Coronary artery (tissue), 2 donors: ENCODE measurements around the gene TRIM44.

ENCODE experiments used
- DNase-seq: peaks from one replicate; pipeline ENCODE4 v3.0.0-alpha.2; 2017; ENCODE audit warnings: low spot score
- H3K27ac ChIP-seq, 2 donors: fragments of 200-600 bp; sonication (generic); one replicate each; pipeline ENCODE4 v1.5.1; 2016 to 2019
- H3K4me3 ChIP-seq: fragments of 200-600 bp; sonication (generic); 2 replicates; pipeline ENCODE4 v1.5.1; 2016; ENCODE audit warnings: mild to moderate bottlenecking, moderate library complexity
- CTCF ChIP-seq: fragments of 200-600 bp; sonication (generic); IDR thresholded peaks from one replicate; pipeline ENCODE4 v1.5.1; 2019; ENCODE audit warnings: antibody characterized with exemption

TRIM44 gene

GRCh38 chr11:35787626-35788025 lies 125.1 kb downstream of the TRIM44 start:
- Histone ChIP-seq H3K4me3 (no peak overlapping the region), H3K27ac (no peak overlapping the region)
- no peak for TF ChIP-seq CTCF
- no peak for DNase-seq

- DNase-seq = no peak
- no peak for TF ChIP-seq CTCF
- H3K27ac ChIP-seq = no peak overlapping the region
- H3K4me3 ChIP-seq = no peak overlapping the region
These were observed 128.7 kb downstream of the TRIM44 start for GRCh38 chr11:35791088-35791958.

- Histone ChIP-seq H3K4me3 (no peak overlapping the region), H3K27ac (no peak overlapping the region)
- DNase-seq = no peak
- TF ChIP-seq CTCF = no peak
These were observed 129.7 kb downstream of the TRIM44 start for GRCh38 chr11:35792148-35792845.

- no peak overlapping the region for H3K4me3 ChIP-seq
- no peak for DNase-seq
- TF ChIP-seq CTCF = no peak
- no peak overlapping the region for H3K27ac ChIP-seq
These were observed 130.2 kb downstream of the TRIM44 start for GRCh38 chr11:35792846-35793192.

- no peak for DNase-seq
- Histone ChIP-seq H3K27ac (no peak overlapping the region), H3K4me3 (no peak overlapping the region)
- TF ChIP-seq CTCF = no peak
These were observed 131.8 kb downstream of the TRIM44 start for GRCh38 chr11:35794333-35794732.

GRCh38 chr11:35794850-35795249 lies 132.3 kb downstream of the TRIM44 start:
- no peak for DNase-seq
- TF ChIP-seq CTCF = no peak
- Histone ChIP-seq H3K4me3 (no peak overlapping the region), H3K27ac (no peak overlapping the region)

GRCh38 chr11:35796562-35796961 lies 134.0 kb downstream of the TRIM44 start:
- H3K4me3 ChIP-seq = no peak overlapping the region
- no peak for TF ChIP-seq CTCF
- no peak overlapping the region for H3K27ac ChIP-seq
- no peak for DNase-seq
